ENCODE data around the gene DGKZ. TPM values are rescaled to one million over a fixed set of nuclear protein-coding genes. Genes with fewer than 3 reads are reported as not detected.

DGKZ gene
- total and polyA plus RNA-seq, 4 donors, result 33.3 to 63.2 (median 44.1) TPM

DNA sequence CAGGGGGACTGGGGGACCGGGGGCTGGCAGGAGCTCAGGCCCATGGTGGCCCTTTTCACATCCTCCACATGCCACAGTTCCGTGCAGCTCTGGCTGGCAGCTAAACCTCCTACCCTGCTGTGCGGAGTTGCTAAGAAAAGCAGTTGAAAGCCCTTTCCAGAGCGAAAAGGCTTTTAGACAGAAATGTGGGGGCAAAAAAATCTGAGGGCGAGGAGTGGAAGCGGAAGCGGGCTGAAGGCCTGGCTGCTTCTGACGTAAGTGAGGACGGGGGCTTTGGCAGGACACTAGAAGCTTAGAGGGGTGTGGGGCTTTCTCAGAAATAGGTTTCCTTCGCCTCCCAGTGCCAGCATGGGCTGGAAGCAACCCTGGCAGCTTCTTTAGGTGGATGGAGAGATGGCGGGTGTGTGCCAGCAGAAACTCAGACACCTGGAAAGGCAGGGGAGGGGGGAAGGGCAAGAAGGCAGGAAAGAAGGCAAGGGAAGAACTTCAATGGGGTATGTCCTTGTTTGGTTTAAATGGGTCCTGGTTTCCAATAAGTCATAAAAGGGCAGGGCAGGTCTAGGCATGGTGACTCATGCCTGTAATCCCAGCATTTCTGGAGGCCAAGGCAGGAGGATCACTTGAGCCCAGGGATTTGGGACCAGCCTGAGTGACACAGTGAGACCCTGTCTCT, 11.2 kb upstream of the DGKZ start:
- Histone ChIP-seq H3K9me3 (ENCODE audit: control insufficient read depth in 4 of 4, insufficient read depth in 3 of 4, low read length in 3 of 4) (peaks cover 0 to 3% (median 0%) of the 10 kb centered on the region in 4 donors), H3K9ac (ENCODE audit: insufficient read depth in 1 of 2, low read length in 2 of 2) (no peak overlapping the region), H3K27ac (ENCODE audit: low read depth in 1 of 2, low read length in 1 of 2) (no peak overlapping the region), H3K4me1 (ENCODE audit: control insufficient read depth in 5 of 5, insufficient read depth in 5 of 5, low read length in 5 of 5) (peaks cover 5 to 33% (median 17%) of the 10 kb centered on the region in 5 donors), H3K27me3 (ENCODE audit: control insufficient read depth in 3 of 3, insufficient read depth in 3 of 3, low read length in 2 of 3) (peaks cover 0 to 26% (median 21%) of the 10 kb centered on the region in 3 donors), H3K36me3 (ENCODE audit: control insufficient read depth in 4 of 4, insufficient read depth in 4 of 4, low read length in 4 of 4) (no peaks in the 10 kb centered on the region), H3K4me3 (no peak overlapping the region)
- DNase-seq (no peak), ATAC-seq (ENCODE audit: insufficient read depth, low FRiP score) (no peak)
- whole genome bisulfite sequencing, 2 donors, result 87 to 90% methylated on average over 11 of the region's 11 CpGs
- TF ChIP-seq, protein P1, sequence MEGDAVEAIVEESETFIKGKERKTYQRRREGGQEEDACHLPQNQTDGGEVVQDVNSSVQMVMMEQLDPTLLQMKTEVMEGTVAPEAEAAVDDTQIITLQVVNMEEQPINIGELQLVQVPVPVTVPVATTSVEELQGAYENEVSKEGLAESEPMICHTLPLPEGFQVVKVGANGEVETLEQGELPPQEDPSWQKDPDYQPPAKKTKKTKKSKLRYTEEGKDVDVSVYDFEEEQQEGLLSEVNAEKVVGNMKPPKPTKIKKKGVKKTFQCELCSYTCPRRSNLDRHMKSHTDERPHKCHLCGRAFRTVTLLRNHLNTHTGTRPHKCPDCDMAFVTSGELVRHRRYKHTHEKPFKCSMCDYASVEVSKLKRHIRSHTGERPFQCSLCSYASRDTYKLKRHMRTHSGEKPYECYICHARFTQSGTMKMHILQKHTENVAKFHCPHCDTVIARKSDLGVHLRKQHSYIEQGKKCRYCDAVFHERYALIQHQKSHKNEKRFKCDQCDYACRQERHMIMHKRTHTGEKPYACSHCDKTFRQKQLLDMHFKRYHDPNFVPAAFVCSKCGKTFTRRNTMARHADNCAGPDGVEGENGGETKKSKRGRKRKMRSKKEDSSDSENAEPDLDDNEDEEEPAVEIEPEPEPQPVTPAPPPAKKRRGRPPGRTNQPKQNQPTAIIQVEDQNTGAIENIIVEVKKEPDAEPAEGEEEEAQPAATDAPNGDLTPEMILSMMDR (IDR thresholded peaks at IDR 0.05; ENCODE audit: control extremely low read depth, extremely low read depth), result no peak

DNA sequence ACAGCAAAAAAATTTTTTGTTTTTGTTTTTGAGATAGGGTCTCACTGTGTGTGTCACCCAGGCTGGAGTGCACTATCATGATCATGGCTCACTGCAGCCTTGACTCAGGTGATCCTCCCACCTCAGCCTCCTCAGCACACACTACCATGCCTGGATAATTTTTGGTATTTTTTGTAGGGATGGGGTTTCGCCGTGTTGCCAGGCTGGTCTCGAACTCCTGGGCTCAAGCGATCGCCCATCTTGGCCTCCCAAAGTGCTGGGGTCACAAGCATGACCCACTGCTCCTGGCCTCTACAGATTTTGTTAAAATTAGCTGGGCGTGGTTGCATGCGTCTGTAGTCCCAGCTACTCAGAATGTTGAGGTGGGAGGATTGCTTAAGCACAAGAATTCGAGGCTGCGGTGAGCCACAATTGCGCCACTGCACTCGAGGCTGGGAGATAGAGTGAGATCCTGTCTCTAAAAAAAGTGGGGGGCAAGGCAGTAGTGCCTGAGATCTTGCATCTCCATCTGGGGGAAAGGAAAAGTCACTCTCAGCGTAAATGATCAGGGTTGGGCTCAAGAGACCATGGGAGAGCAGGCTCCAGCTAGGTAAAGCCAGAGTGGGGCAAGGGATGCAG, 10.6 kb upstream of the DGKZ start:
- Histone ChIP-seq H3K4me1 (ENCODE audit: control insufficient read depth in 5 of 5, insufficient read depth in 5 of 5, low read length in 5 of 5) (peaks cover 5 to 36% (median 14%) of the 10 kb centered on the region in 5 donors), H3K9me3 (ENCODE audit: control insufficient read depth in 4 of 4, insufficient read depth in 3 of 4, low read length in 3 of 4) (peaks cover 0 to 3% (median 0%) of the 10 kb centered on the region in 4 donors), H3K27ac (ENCODE audit: low read depth in 1 of 2, low read length in 1 of 2) (no peak overlapping the region), H3K27me3 (ENCODE audit: control insufficient read depth in 3 of 3, insufficient read depth in 3 of 3, low read length in 2 of 3) (peaks cover 0 to 20% (median 15%) of the 10 kb centered on the region in 3 donors), H3K4me3 (no peak overlapping the region), H3K9ac (ENCODE audit: insufficient read depth in 1 of 2, low read length in 2 of 2) (no peak overlapping the region), H3K36me3 (ENCODE audit: control insufficient read depth in 4 of 4, insufficient read depth in 4 of 4, low read length in 4 of 4) (no peaks in the 10 kb centered on the region)
- no peak for ATAC-seq (ENCODE audit: insufficient read depth, low FRiP score)
- no peak for DNase-seq
- 47 to 67% methylated on average over 12 of the region's 12 CpGs for WGBS, 2 donors
- TF ChIP-seq, protein P1 (IDR thresholded peaks at IDR 0.05; ENCODE audit: control extremely low read depth, extremely low read depth), result no peak

DNA sequence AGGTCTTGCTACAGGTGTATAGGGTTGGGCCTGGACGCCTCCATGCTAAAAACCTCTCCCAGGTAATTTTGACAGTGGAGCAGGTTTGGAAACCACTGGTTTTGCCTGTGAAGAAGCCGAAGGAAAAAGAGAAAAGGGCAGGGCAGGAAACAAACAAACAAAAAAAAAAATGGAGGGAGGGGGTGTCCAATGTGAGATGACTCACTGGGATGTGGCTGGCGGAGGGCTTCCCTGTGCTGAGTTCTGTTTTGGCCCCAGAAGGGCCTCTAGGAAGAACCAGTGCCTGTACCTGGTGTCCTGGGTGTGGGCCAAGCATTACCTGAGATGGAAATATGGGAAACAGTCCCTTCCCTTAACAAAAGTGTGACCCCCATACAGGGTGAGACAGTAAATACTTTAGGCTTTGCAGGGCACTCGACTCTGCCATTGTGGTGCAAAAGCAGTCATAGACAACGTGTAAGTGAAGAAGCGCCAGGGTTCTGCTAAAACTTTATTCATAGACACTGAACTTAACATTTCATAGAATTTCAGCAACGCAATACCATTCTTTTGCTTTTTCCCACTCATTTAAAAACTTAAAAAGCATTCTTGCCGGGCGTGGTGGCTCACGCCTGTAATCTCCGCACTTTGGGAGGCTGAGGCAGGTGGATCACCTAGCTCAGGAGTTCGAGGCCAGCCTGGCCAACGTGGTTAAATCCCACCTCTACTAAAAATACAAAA, 9.5 kb upstream of the DGKZ start:
- DNase-seq (no peak), ATAC-seq (ENCODE audit: insufficient read depth, low FRiP score) (no peak)
- H3K9ac ChIP-seq (ENCODE audit: insufficient read depth in 1 of 2, low read length in 2 of 2), result no peak overlapping the region
- no peak overlapping the region for H3K27ac ChIP-seq (ENCODE audit: low read depth in 1 of 2, low read length in 1 of 2)
- 87 to 88% methylated on average over 13 of the region's 13 CpGs for WGBS, 2 donors
- peaks cover 5 to 41% (median 19%) of the 10 kb centered on the region in 5 donors for H3K4me1 ChIP-seq (ENCODE audit: control insufficient read depth in 5 of 5, insufficient read depth in 5 of 5, low read length in 5 of 5)
- no peaks in the 10 kb centered on the region for H3K36me3 ChIP-seq (ENCODE audit: control insufficient read depth in 4 of 4, insufficient read depth in 4 of 4, low read length in 4 of 4)
- TF ChIP-seq, protein P1 (IDR thresholded peaks at IDR 0.05; ENCODE audit: control extremely low read depth, extremely low read depth), result no peak
- H3K9me3 ChIP-seq (ENCODE audit: control insufficient read depth in 4 of 4, insufficient read depth in 3 of 4, low read length in 3 of 4), result no peaks in the 10 kb centered on the region
- peaks cover 0 to 10% (median 8%) of the 10 kb centered on the region in 3 donors for H3K27me3 ChIP-seq (ENCODE audit: control insufficient read depth in 3 of 3, insufficient read depth in 3 of 3, low read length in 2 of 3)
- H3K4me3 ChIP-seq, result no peak overlapping the region

Measured in lung (tissue), 12 donors.